Nephron (organoid): ENCODE results near the gene CXCL6.

Source experiments
- H3K27ac Mint-ChIP-seq, 3 experiments: 2 replicates each; pipeline ENCODE4 v1.8.0; 2020; ENCODE audit warnings: mixed read lengths in 3 of 3, mild to moderate bottlenecking in 2 of 3, moderate library complexity in 1 of 3
- H3K27me3 Mint-ChIP-seq: 2 replicates; pipeline ENCODE4 v1.8.0; 2021; ENCODE audit warnings: low read depth, mild to moderate bottlenecking, moderate library complexity, mixed read lengths
- H3K36me3 Mint-ChIP-seq: 2 replicates; pipeline ENCODE4 v1.8.0; 2020; ENCODE audit warnings: low read depth, mixed read lengths
- H3K4me1 Mint-ChIP-seq: 2 replicates; pipeline ENCODE4 v1.8.0; 2020; ENCODE audit warnings: mixed read lengths
- H3K4me3 Mint-ChIP-seq, 3 experiments: 2 replicates each; pipeline ENCODE4 v1.8.0; 2020; ENCODE audit warnings: mild to moderate bottlenecking in 3 of 3, mixed read lengths in 3 of 3, moderate library complexity in 2 of 3
- H3K9me3 Mint-ChIP-seq: 2 replicates; pipeline ENCODE4 v1.8.0; 2020; ENCODE audit warnings: mixed read lengths
- CTCF ChIP-seq, 3 experiments: fragments of 200-600 bp; sonication (generic); IDR thresholded peaks; one replicate each; pipeline ENCODE4 v1.5.0; 2021; ENCODE audit warnings: antibody characterized with exemption in 3 of 3; ENCODE audit not compliant: unreplicated experiment in 3 of 3

The CXCL6 gene

GRCh38 chr4:73870260-73870659 is 33.8 kb downstream of the CXCL6 start:
- Mint-ChIP-seq H3K9me3 (no peaks in the 10 kb centered on the region), H3K4me3 (peak overlapping the region; percentile 81 to 82 (median 82)), H3K4me1 (peaks cover 3% of the 10 kb centered on the region), H3K27ac (no peak overlapping the region), H3K36me3 (no peaks in the 10 kb centered on the region), H3K27me3 (peaks cover 89% of the 10 kb centered on the region)
- no peak for TF ChIP-seq CTCF (IDR thresholded peaks at IDR 0.05; ENCODE audit: unreplicated experiment in 3 of 3)

- no peaks in the 10 kb centered on the region for H3K9me3 Mint-ChIP-seq
- peaks cover 3% of the 10 kb centered on the region for H3K4me1 Mint-ChIP-seq
- H3K4me3 Mint-ChIP-seq: peak overlapping the region; percentile 26 to 70 (median 49)
- peaks cover 85% of the 10 kb centered on the region for H3K27me3 Mint-ChIP-seq
- no peak for TF ChIP-seq CTCF (IDR thresholded peaks at IDR 0.05; ENCODE audit: unreplicated experiment in 3 of 3)
- H3K27ac Mint-ChIP-seq: no peak overlapping the region
- H3K36me3 Mint-ChIP-seq: no peaks in the 10 kb centered on the region
Observed at GRCh38 chr4:73870768-73871167, 34.3 kb downstream of the CXCL6 start.

DNA sequence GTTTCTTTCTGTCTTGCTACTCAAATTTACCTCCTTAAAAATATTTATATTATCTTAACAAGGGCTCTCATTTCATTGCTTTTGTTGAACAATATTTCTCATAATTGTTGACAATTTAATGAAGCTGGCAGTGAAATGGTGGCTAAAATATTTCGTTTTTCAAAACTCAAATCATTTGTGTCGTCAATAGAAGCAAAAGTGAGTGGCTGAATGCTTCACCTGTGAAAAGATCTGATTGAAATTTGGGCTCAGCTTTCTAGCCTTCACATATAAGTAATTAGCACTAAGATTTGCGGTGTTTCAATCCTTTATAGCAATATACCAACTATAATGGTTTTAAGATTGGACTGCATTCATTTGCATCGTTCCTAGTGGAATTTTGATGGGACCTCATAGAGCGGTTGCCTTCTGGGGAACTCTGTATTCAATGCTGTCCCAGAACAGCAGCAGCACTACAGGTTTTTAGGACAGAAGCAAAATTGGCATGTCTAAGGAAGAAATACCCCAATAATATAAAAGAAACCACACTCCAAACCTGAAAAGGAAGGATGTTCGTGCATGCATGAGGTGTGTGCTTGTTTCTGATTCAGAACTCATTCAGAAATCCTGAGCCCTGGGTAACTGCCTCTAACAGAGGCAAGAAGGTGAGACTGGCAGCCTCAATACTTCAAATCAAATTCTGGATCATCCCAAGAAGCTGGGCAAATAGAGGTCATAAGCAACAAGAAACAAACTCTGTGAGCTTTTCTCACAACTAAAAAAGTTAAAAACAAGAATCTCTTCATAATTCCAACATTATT is 35.2 kb downstream of the CXCL6 start:
- H3K27me3 Mint-ChIP-seq: peaks cover 76% of the 10 kb centered on the region

DNA sequence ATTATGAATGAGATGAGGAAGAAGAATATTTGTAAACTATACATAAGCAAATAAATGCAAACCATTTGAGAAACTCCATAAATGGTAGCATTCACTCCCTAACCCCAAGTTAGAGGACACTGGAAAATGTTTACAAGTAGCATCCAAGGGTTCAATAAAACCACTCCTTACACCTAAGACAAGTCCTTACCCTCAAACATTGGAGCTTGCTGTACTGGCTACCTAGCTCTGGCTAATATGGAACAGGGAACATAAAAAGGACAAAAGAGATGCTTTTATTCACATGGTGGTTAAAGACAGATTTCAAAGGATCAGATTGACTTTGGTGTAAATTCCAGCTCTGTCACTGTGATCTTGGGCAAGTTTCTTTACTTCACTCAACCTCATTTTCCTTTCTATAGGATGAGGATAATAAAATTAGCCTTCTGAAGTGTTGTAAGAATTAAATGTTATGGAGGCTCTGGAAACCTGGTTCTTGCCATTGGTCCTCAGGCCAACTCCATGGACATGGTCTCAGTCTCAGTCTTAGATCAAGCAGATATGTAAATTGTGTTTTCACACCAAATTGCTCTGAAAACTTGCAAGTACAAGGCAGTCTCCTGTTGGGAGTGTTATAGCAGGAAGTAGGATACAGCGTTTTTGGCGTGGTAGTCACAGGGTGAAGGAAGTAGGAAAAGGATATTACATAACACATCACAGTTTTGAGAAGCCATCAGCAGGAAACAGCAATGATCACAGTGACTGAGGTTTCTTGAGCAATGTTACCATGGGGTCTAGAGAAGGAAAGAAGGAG is 36.0 kb downstream of the CXCL6 start:
- no peak for TF ChIP-seq CTCF (IDR thresholded peaks at IDR 0.05; ENCODE audit: unreplicated experiment in 3 of 3)
- no peaks in the 10 kb centered on the region for H3K9me3 Mint-ChIP-seq
- no peaks in the 10 kb centered on the region for H3K36me3 Mint-ChIP-seq
- no peak overlapping the region for H3K27ac Mint-ChIP-seq
- H3K4me1 Mint-ChIP-seq: peaks cover 3% of the 10 kb centered on the region
- H3K27me3 Mint-ChIP-seq: peaks cover 68% of the 10 kb centered on the region
- H3K4me3 Mint-ChIP-seq: no peak overlapping the region

More for the DNA sequence above, 35.2 kb downstream of the CXCL6 start:
- Mint-ChIP-seq H3K36me3 (no peaks in the 10 kb centered on the region), H3K4me1 (peaks cover 3% of the 10 kb centered on the region), H3K4me3 (no peak overlapping the region), H3K9me3 (no peaks in the 10 kb centered on the region), H3K27ac (no peak overlapping the region)
- no peak for TF ChIP-seq CTCF (IDR thresholded peaks at IDR 0.05; ENCODE audit: unreplicated experiment in 3 of 3)

GRCh38 chr4:73874386-73874785 is 37.9 kb downstream of the CXCL6 start:
- Mint-ChIP-seq H3K4me3 (no peak overlapping the region), H3K27me3 (peaks cover 56% of the 10 kb centered on the region), H3K36me3 (no peaks in the 10 kb centered on the region), H3K4me1 (no peaks in the 10 kb centered on the region), H3K9me3 (no peaks in the 10 kb centered on the region), H3K27ac (no peak overlapping the region)
- TF ChIP-seq CTCF (IDR thresholded peaks at IDR 0.05; ENCODE audit: unreplicated experiment in 3 of 3): no peak
